T-cell (primary cell): Measurements from ENCODE around the gene GSE1. TPM values are rescaled to one million over a fixed set of nuclear protein-coding genes. Genes with fewer than 3 reads are reported as not detected.

Experiments
- ATAC-seq, 4 experiments: fragments of 200-7000 bp in 3 of 4; fragments of 150-1000 bp in 1 of 4; cut with Tn5 transposase; replicated peaks in 1 of 4; 1 replicate in 3 of 4; 2 replicates in 1 of 4; pipeline ENCODE4 v1.10.0; 2021; ENCODE audit warnings: moderate library complexity in 3 of 4, mild to moderate bottlenecking in 2 of 4, moderate number of reproducible peaks in 1 of 4
- CTCF ChIA-PET, 2 donors: fragments of 300-600 bp; sonication (Branson Sonifier 250); formaldehyde crosslinking; loops; one replicate each; lab custom pipeline; 2022; ENCODE audit warnings: antibody characterized with exemption in 2 of 2; lab: Charles Lee
- POLR2A ChIA-PET, 2 donors: fragments of 300-600 bp; sonication (Branson Sonifier 250); formaldehyde crosslinking; loops; one replicate each; lab custom pipeline; 2022; ENCODE audit warnings: antibody characterized with exemption in 2 of 2; lab: Charles Lee
- DNase-seq, 35 experiments: peaks; one replicate each; pipeline versions ENCODE4 v3.0.0 to v3.0.0-alpha.2; 2013 to 2023
- H3K27ac ChIP-seq: one replicate; pipeline ENCODE4 v1.5.1; 2013; ENCODE audit warnings: low read length
- H3K27me3 ChIP-seq, 2 experiments: replicated peaks in 1 of 2; 1 replicate in 1 of 2; 2 replicates in 1 of 2; pipeline versions ENCODE4 v1.6.1 to v1.7.0; 2013; ENCODE audit warnings: low read length in 1 of 2, mixed read lengths in 1 of 2; ENCODE audit not compliant: control insufficient read depth in 2 of 2, insufficient read depth in 2 of 2; ENCODE audit errors: extremely low read depth in 1 of 2
- H3K36me3 ChIP-seq, 2 donors: 1 replicate in 1 of 2; 2 replicates in 1 of 2; pipeline versions ENCODE4 v1.6.1 to v1.7.0; 2013; ENCODE audit warnings: low read length in 1 of 2; ENCODE audit not compliant: control insufficient read depth in 2 of 2, insufficient read depth in 1 of 2; ENCODE audit errors: extremely low read depth in 1 of 2
- H3K4me1 ChIP-seq, 2 experiments: 1 replicate in 1 of 2; 2 replicates in 1 of 2; pipeline versions ENCODE4 v1.6.1 to v1.7.0; 2013; ENCODE audit warnings: low read length in 2 of 2, mixed read lengths in 1 of 2; ENCODE audit not compliant: insufficient read depth in 2 of 2, control insufficient read depth in 1 of 2; ENCODE audit errors: extremely low read depth in 1 of 2
- H3K4me3 ChIP-seq, 2 donors: 1 replicate in 1 of 2; 2 replicates in 1 of 2; pipeline versions ENCODE4 v1.5.1 to v1.7.0; 2013; ENCODE audit warnings: mild to moderate bottlenecking in 2 of 2, low read length in 1 of 2, moderate library complexity in 1 of 2; ENCODE audit not compliant: control insufficient read depth in 1 of 2; ENCODE audit errors: extremely low read depth in 1 of 2
- H3K9me3 ChIP-seq: 2 replicates; pipeline ENCODE4 v1.7.0; 2013
- H3K27ac Mint-ChIP-seq, 2 donors: one replicate each; pipeline ENCODE4 v1.8.0; 2020 to 2021; ENCODE audit warnings: mild to moderate bottlenecking in 2 of 2, mixed read lengths in 2 of 2
- H3K27me3 Mint-ChIP-seq, 2 donors: one replicate each; pipeline ENCODE4 v1.8.0; 2021 to 2022; ENCODE audit warnings: mixed read lengths in 2 of 2
- H3K36me3 Mint-ChIP-seq: one replicate; pipeline ENCODE4 v1.8.0; 2021; ENCODE audit warnings: mixed read lengths
- H3K4me1 Mint-ChIP-seq, 3 donors: one replicate each; pipeline ENCODE4 v1.8.0; 2020 to 2022; ENCODE audit warnings: mixed read lengths in 3 of 3, mild to moderate bottlenecking in 1 of 3
- H3K4me3 Mint-ChIP-seq, 3 donors: one replicate each; pipeline ENCODE4 v1.8.0; 2020 to 2022; ENCODE audit warnings: mild to moderate bottlenecking in 3 of 3, mixed read lengths in 3 of 3, moderate library complexity in 3 of 3
- H3K9me3 Mint-ChIP-seq, 3 donors: one replicate each; pipeline ENCODE4 v1.8.0; 2020 to 2022; ENCODE audit warnings: mixed read lengths in 3 of 3
- WGBS: methylation state at CpG from one replicate; pipeline ENCODE4 v1.1.5; 2013; ENCODE audit warnings: missing lambda C conversion rate; ENCODE audit not compliant: insufficient coverage; 5-methylcytosine and 5-hydroxymethylcytosine counted together
- total RNA-seq, 35 experiments: library from RNA in 6 of 35; stranded (reverse) in 6 of 35; fragments of 120-200 nt in 1 of 35; gene quantifications; one replicate each; pipeline versions ENCODE4 v1.2.1 to v1.2.4 and lab custom pipeline; 2013 to 2026

The GSE1 gene
- total RNA-seq, 5 donors from 2014 or later (not counting 1 experiment from before 2014, with no cell fraction given) = 29.1 to 61.7 (median 37.4) TPM

GRCh38 chr16:85611444-85612190 is 1.5 kb upstream of the GSE1 start:
- H3K4me1 ChIP-seq = peaks cover 21 to 81% of the 10 kb centered on the region in 2 experiments
- H3K27ac Mint-ChIP-seq = no peak overlapping the region

GRCh38 chr16:85612191-85612800 is 826 bp upstream of the GSE1 start:
- DNase-seq (peak in 12 of 35 experiments; percentile 7 to 48 (median 22)), ATAC-seq (peak in 1 of 4 experiments; percentile 2)
- Mint-ChIP-seq H3K27me3 (peaks cover 0 to 5% of the 10 kb centered on the region in 2 donors), H3K4me3 (peak overlapping the region; percentile 66 to 78 (median 72)), H3K4me1 (peaks cover 37 to 59% (median 47%) of the 10 kb centered on the region in 3 donors), H3K27ac (peak overlapping the region in 1 of 2 donors; percentile 16), H3K36me3 (no peaks in the 10 kb centered on the region), H3K9me3 (no peaks in the 10 kb centered on the region)
- H3K4me3 ChIP-seq = peak overlapping the region; percentile 58 to 67
- 0% methylated on average over 14 of the region's 38 CpGs for WGBS
- no peaks in the 10 kb centered on the region for H3K36me3 ChIP-seq
- peaks cover 26 to 83% of the 10 kb centered on the region in 2 experiments for H3K4me1 ChIP-seq
- peak overlapping the region; percentile 2 for H3K27ac ChIP-seq
- POLR2A ChIA-PET = no interaction called here
- peaks cover 0 to 35% of the 10 kb centered on the region in 2 experiments for H3K27me3 ChIP-seq
- H3K9me3 ChIP-seq = no peaks in the 10 kb centered on the region
- CTCF ChIA-PET = interaction anchor here in 1 of 2 donors (2.4 kb wide), 1 partner anchor 55 kb away, joined by 7 read pairs; no protein-coding TSS in a partner anchor

More at GRCh38 chr16:85611444-85612190, 1.5 kb upstream of the GSE1 start:
- Histone ChIP-seq H3K36me3 (no peaks in the 10 kb centered on the region), H3K27ac (no peak overlapping the region), H3K9me3 (no peaks in the 10 kb centered on the region), H3K4me3 (peak overlapping the region; percentile 48 to 58), H3K27me3 (peaks cover 0 to 30% of the 10 kb centered on the region in 2 experiments)
- WGBS = under 1% methylated on average over 68 of the region's 84 CpGs
- Mint-ChIP-seq H3K27me3 (peaks cover 0 to 3% of the 10 kb centered on the region in 2 donors), H3K4me3 (peak overlapping the region; percentile 28 to 78 (median 56)), H3K4me1 (peaks cover 31 to 55% (median 42%) of the 10 kb centered on the region in 3 donors), H3K36me3 (no peaks in the 10 kb centered on the region), H3K9me3 (no peaks in the 10 kb centered on the region)
- POLR2A ChIA-PET = no interaction called here
- CTCF ChIA-PET = interaction anchor here (0.6 to 2.4 kb wide), 4 partner anchors 55 to 1795 kb away, joined by 3 to 14 read pairs (median 6); no protein-coding TSS in a partner anchor
- ATAC-seq (peak in 2 of 4 experiments; percentile 1 to 20), DNase-seq (peak in 24 of 35 experiments; percentile 9 to 68 (median 32))

GRCh38 chr16:85613604-85614337 is 649 bp downstream of the GSE1 start:
- 1% methylated on average over 27 of the region's 67 CpGs for WGBS
- Mint-ChIP-seq H3K9me3 (no peaks in the 10 kb centered on the region), H3K27ac (no peak overlapping the region), H3K27me3 (peaks cover 0 to 5% of the 10 kb centered on the region in 2 donors), H3K36me3 (peaks cover 5% of the 10 kb centered on the region), H3K4me1 (peaks cover 30 to 59% (median 47%) of the 10 kb centered on the region in 3 donors), H3K4me3 (peak overlapping the region; percentile 17 to 78 (median 52))
- Histone ChIP-seq H3K4me3 (peak overlapping the region in 1 of 2 donors; percentile 58), H3K9me3 (no peaks in the 10 kb centered on the region), H3K36me3 (peaks cover 0 to 4% of the 10 kb centered on the region in 2 donors), H3K27me3 (peaks cover 0 to 38% of the 10 kb centered on the region in 2 experiments), H3K4me1 (peaks cover 24 to 85% of the 10 kb centered on the region in 2 experiments), H3K27ac (no peak overlapping the region)
- ChIA-PET CTCF (interaction anchor here (0.6 to 2.4 kb wide), 3 partner anchors 51 to 245 kb away, joined by 3 to 7 read pairs (median 3); no protein-coding TSS in a partner anchor), POLR2A (interaction anchor here in 1 of 2 donors (0.6 to 0.7 kb wide), 2 partner anchors 54 to 157 kb away, joined by 3 read pairs; no protein-coding TSS in a partner anchor)
- ATAC-seq (no peak), DNase-seq (peak in 7 of 35 experiments; percentile 2 to 38 (median 15))

- Histone ChIP-seq H3K4me1 (peaks cover 24 to 88% of the 10 kb centered on the region in 2 experiments), H3K9me3 (no peaks in the 10 kb centered on the region), H3K4me3 (peak overlapping the region; percentile 27 to 49), H3K27me3 (peaks cover 0 to 39% of the 10 kb centered on the region in 2 experiments), H3K36me3 (peaks cover 0 to 4% of the 10 kb centered on the region in 2 donors), H3K27ac (peak overlapping the region; percentile 13)
- Mint-ChIP-seq H3K27ac (peak overlapping the region in 1 of 2 donors; percentile 48), H3K9me3 (no peaks in the 10 kb centered on the region), H3K4me1 (peaks cover 30 to 59% (median 47%) of the 10 kb centered on the region in 3 donors), H3K36me3 (peaks cover 5% of the 10 kb centered on the region), H3K27me3 (peaks cover 0 to 5% of the 10 kb centered on the region in 2 donors), H3K4me3 (peak overlapping the region; percentile 66 to 78 (median 71))
- POLR2A ChIA-PET = no interaction called here
- CTCF ChIA-PET = interaction anchor here in 1 of 2 donors (2.4 to 2.7 kb wide), 2 partner anchors 57 to 198 kb away, joined by 7 to 12 read pairs; no protein-coding TSS in a partner anchor
- DNase-seq = peak in 4 of 35 experiments; percentile 12 to 20 (median 14)
- ATAC-seq = no peak
- 28% methylated on average over 21 of the region's 41 CpGs for WGBS
Measured at GRCh38 chr16:85614338-85615013, 1.4 kb downstream of the GSE1 start.

GRCh38 chr16:85615014-85615851 is 2.1 kb downstream of the GSE1 start:
- CTCF ChIA-PET = interaction anchor here (0.5 to 2.7 kb wide), 20 partner anchors 8 to 307 kb away, joined by 3 to 13 read pairs (median 4); no protein-coding TSS in a partner anchor
- Mint-ChIP-seq H3K27ac (peak overlapping the region; percentile 66 to 74), H3K36me3 (peaks cover 5% of the 10 kb centered on the region), H3K4me3 (peak overlapping the region; percentile 66 to 78 (median 71)), H3K27me3 (peaks cover 0 to 5% of the 10 kb centered on the region in 2 donors), H3K9me3 (no peaks in the 10 kb centered on the region), H3K4me1 (peaks cover 30 to 54% (median 41%) of the 10 kb centered on the region in 3 donors)
- 42% methylated on average over 37 of the region's 39 CpGs for WGBS
- peak overlapping the region; percentile 25 for H3K27ac ChIP-seq
- H3K4me3 ChIP-seq = peak overlapping the region; percentile 27 to 49
- DNase-seq (peak in 17 of 35 experiments; percentile 8 to 68 (median 37)), ATAC-seq (peak; percentile 18 to 47 (median 32))
- POLR2A ChIA-PET = interaction anchor here in 1 of 2 donors (0.6 kb wide), 1 partner anchor 367 kb away, joined by 3 read pairs; no protein-coding TSS in a partner anchor
- H3K4me1 ChIP-seq = peaks cover 24 to 82% of the 10 kb centered on the region in 2 experiments
- H3K27me3 ChIP-seq = peaks cover 0 to 39% of the 10 kb centered on the region in 2 experiments
- H3K9me3 ChIP-seq = no peaks in the 10 kb centered on the region
- peaks cover 0 to 4% of the 10 kb centered on the region in 2 donors for H3K36me3 ChIP-seq
